Keratinocyte (primary cell): ENCODE data around the gene ABLIM2.

ENCODE experiments used
- CTCF ChIP-seq, 3 experiments: IDR thresholded peaks in 1 of 3; conservative IDR thresholded peaks in 1 of 3; optimal IDR thresholded peaks in 1 of 3; 2 replicates in 2 of 3; 3 replicates in 1 of 3; pipeline versions ENCODE3 to v1.5.1; 2011; ENCODE audit warnings: low read length in 3 of 3, mild to moderate bottlenecking in 3 of 3, moderate library complexity in 2 of 3, control low read depth in 1 of 3, inconsistent platforms in 1 of 3; ENCODE audit not compliant: insufficient read depth in 2 of 3; ENCODE audit errors: extremely low read depth in 1 of 3
- EZH2 ChIP-seq: IDR thresholded peaks from one replicate; pipeline ENCODE4 v1.6.1; 2012; ENCODE audit warnings: inconsistent platforms, mild to moderate bottlenecking, low read length, moderate library complexity

- TF ChIP-seq EZH2 = no peak
- TF ChIP-seq CTCF (optimal IDR thresholded peaks at IDR 0.05 in 1 of 3, IDR thresholded peaks at IDR 0.05 in 1 of 3, conservative IDR thresholded peaks at IDR 0.05 in 1 of 3; ENCODE audit: extremely low read depth in 1 of 3, insufficient read depth in 2 of 3, low read length in 3 of 3) = no peak
These were observed 154.5 kb downstream of the ABLIM2 start for GRCh38 chr4:8004066-8004465.
